Epithelial cell of esophagus (primary cell): Measurements from ENCODE around the gene HOXB7.

Experiments used
- DNase-seq: peaks from one replicate; pipeline ENCODE4 v3.0.0; 2010; ENCODE audit warnings: low read depth
- H3K4me3 ChIP-seq: 2 replicates; pipeline ENCODE4 v1.5.1; 2011; ENCODE audit warnings: mild to moderate bottlenecking, low read length, control low read depth
- TF ChIP-seq, protein P1 (sequence below): IDR thresholded peaks from 2 replicates; pipeline ENCODE4 v1.5.1; 2011; ENCODE audit warnings: low read depth, mild to moderate bottlenecking, low read length, control low read depth, inconsistent platforms; ENCODE audit not compliant: insufficient read depth; ENCODE audit errors: missing control alignments

The HOXB7 gene

DNA sequence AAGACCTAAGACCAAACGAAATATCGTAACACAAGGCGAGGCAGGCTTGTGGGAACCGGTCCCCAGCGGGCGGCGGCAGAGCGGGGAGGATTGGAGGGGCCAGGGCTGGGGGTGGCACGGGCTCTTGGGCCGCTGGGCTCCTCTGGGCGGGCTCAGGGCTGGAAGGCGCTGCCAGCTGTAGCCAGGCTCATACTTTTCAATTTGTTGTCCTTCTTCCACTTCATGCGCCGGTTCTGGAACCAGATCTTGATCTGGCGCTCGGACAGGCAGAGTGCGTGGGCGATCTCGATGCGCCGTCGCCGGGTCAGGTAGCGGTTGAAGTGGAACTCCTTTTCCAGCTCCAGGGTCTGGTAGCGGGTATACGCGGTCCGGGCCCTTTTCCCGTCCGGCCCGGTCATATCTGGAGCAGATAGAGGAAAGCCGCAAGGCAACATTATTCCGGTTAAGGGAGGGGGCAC lies 18.7 kb downstream of the HOXB7 start:
- TF ChIP-seq, protein P1, sequence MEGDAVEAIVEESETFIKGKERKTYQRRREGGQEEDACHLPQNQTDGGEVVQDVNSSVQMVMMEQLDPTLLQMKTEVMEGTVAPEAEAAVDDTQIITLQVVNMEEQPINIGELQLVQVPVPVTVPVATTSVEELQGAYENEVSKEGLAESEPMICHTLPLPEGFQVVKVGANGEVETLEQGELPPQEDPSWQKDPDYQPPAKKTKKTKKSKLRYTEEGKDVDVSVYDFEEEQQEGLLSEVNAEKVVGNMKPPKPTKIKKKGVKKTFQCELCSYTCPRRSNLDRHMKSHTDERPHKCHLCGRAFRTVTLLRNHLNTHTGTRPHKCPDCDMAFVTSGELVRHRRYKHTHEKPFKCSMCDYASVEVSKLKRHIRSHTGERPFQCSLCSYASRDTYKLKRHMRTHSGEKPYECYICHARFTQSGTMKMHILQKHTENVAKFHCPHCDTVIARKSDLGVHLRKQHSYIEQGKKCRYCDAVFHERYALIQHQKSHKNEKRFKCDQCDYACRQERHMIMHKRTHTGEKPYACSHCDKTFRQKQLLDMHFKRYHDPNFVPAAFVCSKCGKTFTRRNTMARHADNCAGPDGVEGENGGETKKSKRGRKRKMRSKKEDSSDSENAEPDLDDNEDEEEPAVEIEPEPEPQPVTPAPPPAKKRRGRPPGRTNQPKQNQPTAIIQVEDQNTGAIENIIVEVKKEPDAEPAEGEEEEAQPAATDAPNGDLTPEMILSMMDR: no peak
- H3K4me3 ChIP-seq: no peak overlapping the region
- no peak for DNase-seq

DNA sequence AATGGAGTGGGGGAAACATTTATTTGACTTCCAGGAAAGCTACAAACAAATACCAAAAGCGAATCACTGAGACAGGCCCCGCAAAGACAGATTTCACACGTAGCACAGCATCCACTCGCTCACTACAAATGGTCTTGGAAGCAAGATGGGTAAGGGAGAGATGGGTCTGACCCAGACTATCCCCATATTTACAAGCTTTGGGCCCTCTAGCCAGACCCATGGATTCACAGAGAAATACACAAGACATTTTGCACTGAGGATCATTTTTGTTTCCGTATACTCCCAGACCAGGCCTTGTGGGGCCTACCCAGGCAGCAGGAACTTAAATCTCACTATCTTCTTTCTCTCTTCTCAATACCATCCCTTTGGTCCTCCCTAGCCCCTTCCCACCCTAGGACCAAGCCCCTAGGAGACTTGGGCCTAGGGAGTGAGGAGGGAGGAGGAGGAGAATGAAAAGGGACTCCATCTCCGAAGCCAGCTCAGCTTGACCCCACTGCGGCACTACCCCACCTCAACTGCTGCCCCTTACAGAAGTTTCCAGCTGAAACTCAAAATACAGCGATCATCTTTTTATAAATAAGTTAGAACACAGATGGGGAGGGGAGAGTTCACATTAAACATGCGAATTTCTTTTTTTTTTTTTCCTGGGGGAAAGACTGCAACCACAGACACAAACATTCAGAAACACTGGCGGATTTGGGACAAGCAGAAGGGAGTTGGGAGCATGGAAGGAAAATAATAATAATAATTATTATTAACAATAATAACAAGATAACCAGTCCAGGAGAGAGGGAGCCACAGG lies 19.4 kb downstream of the HOXB7 start:
- TF ChIP-seq, protein P1: no peak
- no peak for DNase-seq
- no peak overlapping the region for H3K4me3 ChIP-seq

GRCh38 chr17:48590607-48591161 lies 20.1 kb downstream of the HOXB7 start:
- no peak for DNase-seq
- H3K4me3 ChIP-seq: no peak overlapping the region
- TF ChIP-seq, protein P1: no peak

DNA sequence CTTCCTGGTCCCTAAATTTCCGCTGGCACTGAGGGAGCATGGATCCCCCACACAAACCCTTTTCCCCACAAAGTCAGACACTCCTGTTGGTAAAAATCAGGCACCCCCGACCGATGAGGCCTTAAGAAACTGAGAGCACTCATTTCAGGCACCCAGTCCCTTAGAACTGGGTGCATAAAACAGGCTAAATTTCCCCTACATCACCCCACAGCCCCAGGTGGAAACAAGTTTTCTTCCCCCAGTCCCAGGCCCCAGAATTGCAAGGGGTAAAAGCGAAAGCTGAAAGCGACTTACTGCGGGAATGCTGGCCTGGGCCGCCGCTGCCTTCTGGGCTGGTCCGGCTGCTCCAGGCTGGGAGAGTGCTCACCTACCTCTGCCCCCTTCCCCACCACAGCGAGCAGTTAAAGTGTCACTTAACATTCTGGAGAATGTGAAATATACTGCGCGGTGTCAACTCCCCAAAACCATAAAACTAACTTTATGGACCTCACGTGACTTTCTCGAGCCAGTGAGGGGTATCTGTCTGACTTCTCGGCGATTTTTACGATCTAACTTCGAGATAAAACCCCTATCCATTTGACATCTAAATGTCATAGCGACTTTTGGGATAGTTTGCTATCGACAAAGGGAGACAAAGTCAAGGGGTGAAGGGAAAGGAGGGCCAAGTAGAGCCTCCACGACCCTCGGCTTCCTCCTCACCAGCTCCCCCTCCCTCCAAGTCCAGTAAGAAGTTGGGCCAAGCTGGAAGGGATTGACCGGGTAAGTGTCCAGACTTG lies 20.8 kb downstream of the HOXB7 start, which contains the start of gene HOXB3:
TSS of gene HOXB3 (minus strand) at position 411 of the 776 bp plus-strand sequence. CDS start 37,767 bp downstream, outside the sequence.
- H3K4me3 ChIP-seq: no peak within 1 kb of the TSS
- no peak for DNase-seq

GRCh38 chr17:48589060-48589830 lies 21.6 kb downstream of the HOXB7 start:
- TF ChIP-seq, protein P1: no peak
- no peak overlapping the region for H3K4me3 ChIP-seq
- DNase-seq: no peak

More for the DNA sequence above, 20.8 kb downstream of the HOXB7 start, which contains the start of gene HOXB3:
- TF ChIP-seq, protein P1: no peak

- no peak for DNase-seq
- TF ChIP-seq, protein P1: no peak
- no peak overlapping the region for H3K4me3 ChIP-seq
These were observed 22.3 kb downstream of the HOXB7 start for GRCh38 chr17:48588528-48588927.
